Measurements from ENCODE around the gene LAMA2.

The LAMA2 gene

GRCh38 chr6:129279343-129280292 is 396.7 kb downstream of the LAMA2 start:
- H3K4me3 ChIP-seq (ENCODE audit: low read depth, low read length), result no peak overlapping the region
- no peak for TF ChIP-seq CTCF (conservative IDR thresholded peaks at IDR 0.05; ENCODE audit: low read depth, low read length)
- no peak for DNase-seq (ENCODE audit: low read depth)

GRCh38 chr6:129280293-129280644 is 397.3 kb downstream of the LAMA2 start:
- DNase-seq (ENCODE audit: low read depth), result no peak
- no peak overlapping the region for H3K4me3 ChIP-seq (ENCODE audit: low read depth, low read length)
- TF ChIP-seq CTCF (conservative IDR thresholded peaks at IDR 0.05; ENCODE audit: low read depth, low read length), result no peak

GRCh38 chr6:129280749-129281148 is 397.8 kb downstream of the LAMA2 start:
- TF ChIP-seq CTCF (conservative IDR thresholded peaks at IDR 0.05; ENCODE audit: low read depth, low read length), result no peak
- no peak for DNase-seq (ENCODE audit: low read depth)
- no peak overlapping the region for H3K4me3 ChIP-seq (ENCODE audit: low read depth, low read length)

- DNase-seq (ENCODE audit: low read depth), result no peak
- no peak for TF ChIP-seq CTCF (conservative IDR thresholded peaks at IDR 0.05; ENCODE audit: low read depth, low read length)
- no peak overlapping the region for H3K4me3 ChIP-seq (ENCODE audit: low read depth, low read length)
These were observed 398.3 kb downstream of the LAMA2 start for GRCh38 chr6:129281168-129281796.

GRCh38 chr6:129282019-129282418 is 399.1 kb downstream of the LAMA2 start:
- TF ChIP-seq CTCF (conservative IDR thresholded peaks at IDR 0.05; ENCODE audit: low read depth, low read length), result no peak
- no peak for DNase-seq (ENCODE audit: low read depth)
- no peak overlapping the region for H3K4me3 ChIP-seq (ENCODE audit: low read depth, low read length)

GRCh38 chr6:129284225-129284624 is 401.3 kb downstream of the LAMA2 start:
- DNase-seq (ENCODE audit: low read depth), result no peak
- TF ChIP-seq CTCF (conservative IDR thresholded peaks at IDR 0.05; ENCODE audit: low read depth, low read length), result no peak
- H3K4me3 ChIP-seq (ENCODE audit: low read depth, low read length), result no peak overlapping the region

All from choroid plexus epithelial cell (primary cell).